Lung microvascular endothelial cell (primary cell): ENCODE measurements around the gene TBC1D7. TPM values are rescaled to one million over a fixed set of nuclear protein-coding genes. Genes with fewer than 3 reads are reported as not detected.

ENCODE experiments used
- DNase-seq, 2 donors: peaks; one replicate each; pipeline versions ENCODE4 v3.0.0 to v3.0.0-alpha.2; 2010; ENCODE audit warnings: low read depth in 2 of 2
- total RNA-seq: library from RNA; depleted of rRNA; stranded (reverse); fragments of >200 nt; gene quantifications from 2 replicates; pipeline ENCODE4 v1.2.1, GENCODE V29; 2014

The TBC1D7 gene
- total RNA-seq, 1 donor from 2014 or later: 12.5 TPM

DNA sequence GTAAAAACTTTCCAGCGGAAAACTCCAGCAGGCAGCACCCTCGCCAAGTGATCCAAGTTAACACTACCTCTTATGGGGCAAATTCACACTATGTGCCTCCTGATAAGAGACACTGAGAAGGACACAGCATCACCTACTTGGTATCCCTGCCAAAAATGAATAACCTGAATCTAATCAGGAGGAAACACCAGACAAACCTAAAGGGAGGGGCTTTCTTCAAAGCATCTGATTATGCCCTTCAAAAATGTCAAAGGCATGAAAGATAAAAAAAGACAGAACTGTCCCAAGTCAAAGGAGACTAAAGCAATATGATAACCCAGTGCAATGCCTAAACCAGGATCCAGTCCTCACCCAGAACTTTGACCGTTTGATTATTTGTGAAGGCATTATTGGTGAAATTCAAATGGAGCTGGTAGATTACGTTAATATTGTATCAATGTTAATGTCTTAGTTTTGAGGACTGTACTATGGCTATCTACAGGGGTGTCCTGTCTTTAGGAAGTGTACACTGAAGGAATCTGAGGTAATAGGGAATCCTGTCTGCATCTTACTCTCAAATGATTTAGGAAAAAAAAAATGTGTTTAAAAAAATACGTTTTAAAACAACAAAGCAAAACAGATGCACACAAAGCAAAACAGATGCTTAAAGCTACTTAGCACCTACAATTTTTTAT is 8.3 kb downstream of the TBC1D7 start:
- no peak for DNase-seq

DNA sequence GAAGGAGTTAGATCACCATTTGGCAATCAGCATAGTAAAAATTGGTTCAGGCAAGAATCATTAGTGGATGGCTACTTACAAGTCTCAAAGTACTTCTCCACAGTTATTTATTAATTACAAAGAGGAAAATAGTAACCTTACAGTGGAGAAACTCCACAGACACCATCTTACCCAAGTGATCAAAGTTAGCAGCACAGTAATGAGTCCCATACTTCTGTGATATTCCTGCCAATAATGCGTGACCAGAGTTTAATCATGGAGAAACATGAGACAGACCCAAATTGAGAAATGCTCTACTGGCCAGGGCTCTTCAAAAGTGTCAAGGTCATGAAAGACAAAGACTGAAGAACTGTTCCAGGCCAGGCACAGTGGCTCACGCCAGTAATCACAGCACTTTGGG is 9.5 kb downstream of the TBC1D7 start:
- no peak for DNase-seq

DNA sequence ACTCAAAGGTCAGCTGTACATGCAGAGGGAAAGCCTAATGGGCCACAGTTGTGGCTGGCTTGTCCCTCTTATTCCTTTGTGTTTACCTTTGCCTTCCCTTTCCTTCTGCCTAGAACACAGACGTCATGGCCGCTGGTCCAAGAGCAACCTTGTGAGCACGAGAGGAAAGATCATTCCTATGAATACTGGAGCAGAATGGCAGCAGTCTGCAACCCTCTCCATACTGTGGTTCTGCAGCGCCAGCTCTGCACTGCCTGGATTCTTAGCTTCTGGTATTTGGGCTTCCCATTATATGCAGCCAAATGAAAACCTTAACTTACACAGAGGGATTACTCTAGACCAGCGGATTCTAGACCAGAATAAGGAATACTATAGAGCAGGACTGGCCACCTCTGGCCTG is 12.4 kb downstream of the TBC1D7 start:
- no peak for DNase-seq

DNA sequence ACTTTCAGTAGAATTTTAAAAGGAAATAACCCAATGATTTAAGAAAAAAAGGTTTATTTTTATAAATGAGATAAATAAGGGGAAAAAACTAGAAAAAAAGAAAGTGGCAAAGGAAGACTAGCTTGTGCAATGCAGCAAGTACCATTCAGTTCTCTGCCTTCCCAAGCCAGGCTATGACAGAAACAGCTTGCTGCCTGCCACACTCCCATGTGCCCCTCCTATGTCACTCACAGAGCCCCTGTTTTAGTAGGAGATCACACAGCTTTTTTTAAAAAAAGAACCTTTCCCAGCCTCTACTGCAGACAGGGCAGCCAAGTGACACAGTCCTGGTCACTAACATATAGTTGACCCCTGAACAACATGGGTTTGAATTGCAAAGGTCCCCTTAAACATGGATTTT is 13.5 kb downstream of the TBC1D7 start:
- DNase-seq: no peak

DNA sequence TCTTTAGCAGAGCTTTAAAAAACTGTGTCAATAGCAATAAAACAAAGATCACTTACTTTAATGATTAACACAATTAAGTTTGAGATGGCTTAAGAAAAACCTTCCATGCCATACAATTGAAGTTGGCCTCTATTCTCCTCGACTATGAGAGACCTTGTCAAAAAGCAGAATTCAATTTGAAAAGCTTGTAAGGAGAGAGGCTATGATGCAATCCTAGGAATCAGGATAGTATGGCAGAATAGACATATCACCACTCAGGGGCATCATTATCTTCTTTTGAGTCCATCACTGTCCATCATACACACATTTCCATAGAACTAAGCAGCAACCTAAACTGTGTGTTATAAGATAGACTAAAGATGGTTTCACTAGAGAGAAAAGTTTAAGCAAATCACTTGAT is 17.2 kb downstream of the TBC1D7 start:
- DNase-seq: no peak

DNA sequence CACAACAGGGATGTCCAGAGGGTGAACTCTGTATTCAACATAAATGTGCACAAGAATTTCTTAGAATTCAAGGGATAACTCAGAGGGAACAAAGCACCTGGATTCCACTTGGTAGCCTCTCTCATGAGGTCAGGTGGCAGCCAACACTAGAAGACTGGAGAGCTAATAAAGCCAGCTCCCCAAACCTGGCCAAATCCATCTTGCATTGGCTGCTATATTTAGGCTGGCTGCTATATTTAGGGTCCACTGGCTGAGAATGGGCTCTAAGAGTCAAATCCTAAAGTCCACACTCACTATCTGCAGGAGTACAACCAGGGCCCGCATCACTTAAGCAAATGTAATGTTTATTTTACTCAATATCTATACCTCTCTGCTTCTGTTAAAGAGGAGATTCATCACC is 20.0 kb downstream of the TBC1D7 start:
- no peak for DNase-seq

DNA sequence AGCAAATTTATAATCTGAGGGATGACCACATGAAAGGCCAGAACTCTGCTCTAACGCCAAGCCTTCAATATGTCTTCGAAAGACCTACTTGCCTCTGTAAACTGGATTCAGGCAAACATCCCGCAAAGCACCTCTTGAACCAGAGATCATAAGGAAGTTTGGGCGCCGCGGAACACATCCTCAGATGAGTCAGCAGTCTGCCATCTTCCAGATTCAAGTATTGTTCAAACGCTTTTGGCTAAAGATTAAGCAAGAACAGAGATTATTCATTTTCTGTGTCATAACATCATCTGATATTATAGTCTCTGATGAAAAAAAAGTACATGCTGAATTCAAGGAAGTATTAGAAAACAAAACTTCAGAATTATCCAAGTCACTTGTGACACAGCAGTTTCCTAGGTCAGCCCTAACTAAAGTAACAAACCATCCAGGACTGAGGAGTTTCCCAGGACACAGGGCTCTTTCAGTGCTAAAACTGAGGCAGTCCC is 20.8 kb downstream of the TBC1D7 start:
- DNase-seq: peak in 1 of 2 donors; percentile 94

DNA sequence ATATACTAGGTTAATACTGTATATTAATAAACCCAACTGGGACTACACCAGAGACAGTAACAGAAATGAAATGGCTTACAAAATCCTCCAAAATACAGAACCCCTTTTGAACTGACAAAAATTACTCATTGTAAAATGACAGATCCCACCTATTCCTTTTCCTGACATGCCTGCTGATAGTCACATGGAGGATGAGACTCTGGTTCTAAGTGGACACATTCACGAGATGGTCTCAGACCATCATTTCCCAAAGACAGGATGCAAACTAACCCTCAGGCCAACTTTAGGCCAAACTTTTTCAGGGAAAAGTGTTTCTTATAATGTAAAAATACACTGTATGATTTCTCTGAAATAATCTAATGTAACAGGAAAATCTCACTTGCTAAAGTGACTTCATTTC is 22.5 kb downstream of the TBC1D7 start:
- no peak for DNase-seq

DNA sequence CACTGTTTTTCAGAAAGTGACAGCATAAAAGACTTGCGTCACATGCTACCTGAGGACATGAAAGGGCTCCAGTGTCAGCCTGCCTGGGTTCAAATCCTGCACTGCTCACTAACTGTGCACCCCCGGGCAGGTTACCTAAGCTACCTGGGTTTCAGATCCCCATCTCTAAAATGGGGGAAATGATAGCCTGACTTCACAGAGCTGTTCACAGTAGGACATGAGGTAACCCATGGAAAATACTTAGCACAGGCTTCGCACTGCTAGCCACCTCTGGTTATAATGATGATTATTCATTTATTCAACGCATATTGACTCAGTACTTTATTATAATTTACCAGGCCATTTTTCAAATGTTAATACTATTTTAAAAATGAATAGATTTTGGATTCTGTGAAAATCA is 23.0 kb downstream of the TBC1D7 start:
- DNase-seq: no peak

DNA sequence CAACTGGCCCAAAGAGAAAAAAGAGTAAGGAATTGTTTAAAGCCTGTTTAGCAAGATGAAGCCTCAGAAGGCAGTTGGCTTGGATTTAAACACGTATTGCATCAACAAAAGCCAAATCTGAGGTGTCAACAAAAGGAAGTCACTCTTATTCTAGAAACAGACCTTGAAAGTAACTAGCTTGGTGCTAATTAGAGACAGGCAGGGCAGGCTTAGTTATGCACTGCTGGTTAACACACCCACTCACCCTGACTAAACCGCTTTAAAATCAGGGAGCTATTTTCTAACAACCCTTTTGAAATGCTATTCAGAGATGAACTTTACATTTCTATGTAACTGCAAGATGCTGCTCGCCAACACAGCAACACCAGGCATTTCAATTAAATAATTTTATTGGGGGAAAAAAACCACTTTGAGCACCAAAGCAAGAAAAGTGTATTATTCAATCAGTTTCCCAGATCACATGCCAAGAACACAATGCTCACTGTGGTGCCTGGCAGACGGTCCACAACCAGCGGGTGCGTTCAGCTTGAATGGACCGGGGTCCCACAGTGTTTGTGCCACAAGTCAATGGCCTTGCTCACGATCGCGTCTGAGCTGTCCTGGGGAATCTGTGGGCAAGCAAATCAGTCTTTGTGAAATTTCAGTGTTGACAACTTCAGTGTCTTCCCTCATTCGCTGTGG is 23.6 kb downstream of the TBC1D7 start:
- no peak for DNase-seq

DNA sequence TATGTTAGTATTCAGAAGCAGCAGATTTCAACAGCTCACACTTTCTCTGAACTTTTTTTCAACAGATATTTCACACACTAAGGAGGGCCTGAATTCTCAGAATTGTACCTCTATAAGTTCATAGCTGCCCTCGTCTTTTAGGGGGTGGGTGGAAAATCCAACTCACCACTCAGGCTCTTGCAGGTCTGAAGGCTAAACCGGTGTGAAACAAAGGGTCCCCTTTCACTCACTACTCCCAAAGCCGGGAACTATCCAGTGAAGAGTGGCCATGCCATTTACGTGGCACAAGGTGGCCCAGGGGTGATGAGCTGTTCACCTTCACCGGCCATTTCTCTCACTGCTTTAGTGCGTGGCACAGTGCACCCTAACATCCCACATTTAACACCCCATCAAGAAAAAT is 24.2 kb downstream of the TBC1D7 start:
- no peak for DNase-seq

DNA sequence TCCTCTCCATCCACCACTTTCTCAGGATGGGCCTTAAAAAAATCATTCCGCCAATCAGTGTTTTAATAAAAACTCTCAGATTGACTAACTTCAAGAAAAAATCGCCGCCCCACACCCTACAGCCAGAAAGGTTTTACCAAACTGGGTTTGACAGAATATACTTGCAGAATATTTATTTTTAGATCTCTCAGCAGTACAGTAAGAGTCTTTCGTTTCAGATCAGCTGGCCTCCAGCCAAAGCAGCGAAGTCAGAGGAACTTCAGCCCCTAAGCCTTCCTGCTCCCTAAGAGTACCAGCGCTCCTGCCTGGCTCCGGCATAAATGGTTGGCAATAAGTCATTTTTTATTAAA is 24.7 kb downstream of the TBC1D7 start:
- peak in 1 of 2 donors; percentile 86 for DNase-seq

DNA sequence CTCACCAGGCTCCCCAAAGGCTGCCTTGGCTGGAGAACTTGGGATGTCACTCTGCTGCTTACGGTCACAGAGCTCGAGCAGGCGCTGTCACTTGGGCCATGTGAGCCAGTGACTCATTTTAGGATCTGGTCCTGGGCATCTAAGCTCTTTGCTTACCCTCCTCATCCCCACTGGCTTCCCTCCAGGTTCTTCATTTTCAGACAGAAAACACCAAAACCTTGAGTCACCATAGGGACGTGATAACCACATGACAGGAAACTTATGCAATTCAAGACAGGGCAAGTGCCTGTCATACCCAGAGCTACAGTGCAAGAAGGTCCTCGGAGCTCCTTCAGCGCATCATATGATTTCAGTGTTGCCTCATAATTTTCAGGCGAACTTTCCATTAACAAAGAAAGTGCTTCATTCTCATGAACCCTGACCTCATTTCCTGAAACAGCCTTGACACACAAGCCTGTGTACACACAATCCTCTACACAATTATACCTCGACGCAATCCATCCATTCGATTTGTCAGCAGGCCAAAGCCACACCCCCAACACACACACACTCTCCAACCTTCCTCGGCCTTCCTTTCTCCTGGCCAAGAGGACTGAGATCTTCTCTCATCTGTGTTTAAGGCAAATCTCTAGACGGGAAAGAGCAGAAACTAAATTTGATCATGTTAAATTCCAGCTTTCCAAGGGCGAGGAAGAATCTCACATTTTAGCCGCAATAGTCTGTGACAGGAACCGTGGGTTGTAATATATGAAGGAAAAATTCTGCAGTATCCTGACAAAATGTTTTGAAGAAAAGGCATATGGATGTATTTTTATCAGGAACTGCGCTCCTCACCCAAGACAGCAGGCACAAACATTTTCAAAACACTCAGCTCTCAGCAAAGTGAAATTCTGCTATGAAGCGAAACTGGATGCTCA is 25.3 kb downstream of the TBC1D7 start:
- DNase-seq: peak; percentile 57 to 99

DNA sequence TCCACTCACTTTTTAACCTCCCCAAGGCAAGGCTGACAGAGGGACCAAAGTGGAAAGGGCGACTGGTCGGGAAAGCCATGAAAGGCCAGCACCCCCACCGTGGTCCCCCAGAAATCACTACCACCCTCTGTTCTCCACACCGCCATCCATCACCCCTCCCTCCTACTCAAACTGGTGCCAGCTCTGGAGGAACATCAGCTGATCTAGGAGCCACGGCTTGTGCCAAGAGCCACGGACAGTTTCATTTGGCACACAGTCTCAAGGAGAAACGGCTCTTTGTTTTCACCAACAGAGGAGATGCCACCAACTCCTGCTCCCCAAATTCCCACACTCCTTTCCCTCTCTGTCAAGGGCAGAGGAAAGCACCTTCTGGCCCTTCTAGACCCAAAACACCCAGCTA is 26.0 kb downstream of the TBC1D7 start:
- DNase-seq: peak in 1 of 2 donors; percentile 31

DNA sequence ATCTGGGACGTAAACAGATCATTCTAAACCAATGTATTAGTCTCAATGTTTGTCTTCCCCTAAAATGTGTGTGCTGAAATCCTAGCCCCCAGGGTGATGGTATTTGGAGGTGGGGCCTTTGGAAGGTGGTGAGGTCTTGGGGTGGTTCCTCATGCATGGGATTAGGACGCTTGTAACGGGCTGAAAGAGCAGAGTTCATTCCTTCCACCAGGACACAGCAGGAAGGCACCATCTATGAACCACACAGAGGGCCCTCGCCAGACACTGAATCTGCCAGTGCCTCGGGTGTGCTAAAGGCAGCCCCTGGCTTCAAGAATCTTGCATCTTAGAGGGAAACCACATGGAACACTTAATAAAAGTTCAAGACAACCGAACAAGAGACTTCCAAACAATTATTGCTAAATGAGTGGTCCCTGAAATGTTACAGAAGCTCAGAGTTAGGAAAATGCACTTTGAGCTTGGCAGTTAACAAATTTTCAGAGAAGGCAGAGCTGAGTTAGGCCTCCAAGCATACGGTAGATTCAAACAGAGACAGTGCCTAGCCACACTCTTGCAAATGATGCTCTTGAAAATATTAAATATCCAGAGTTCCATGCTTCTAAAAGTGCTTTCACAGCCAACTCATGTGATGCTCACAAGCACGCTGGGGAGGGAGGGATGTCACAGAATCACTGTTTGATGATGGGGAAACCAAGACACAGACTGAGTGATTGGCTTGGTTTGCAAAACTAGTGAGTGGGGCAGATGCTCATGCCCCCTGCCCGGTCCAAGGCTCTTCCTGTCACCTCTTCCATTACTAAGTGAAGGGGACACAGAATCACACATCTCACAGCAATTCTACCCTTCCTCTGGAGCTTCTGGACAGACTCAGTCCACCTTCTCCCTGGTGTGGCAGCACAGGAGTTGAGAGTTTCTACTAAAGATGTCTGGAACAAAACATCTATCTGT is 27.4 kb downstream of the TBC1D7 start:
- DNase-seq: no peak

DNA sequence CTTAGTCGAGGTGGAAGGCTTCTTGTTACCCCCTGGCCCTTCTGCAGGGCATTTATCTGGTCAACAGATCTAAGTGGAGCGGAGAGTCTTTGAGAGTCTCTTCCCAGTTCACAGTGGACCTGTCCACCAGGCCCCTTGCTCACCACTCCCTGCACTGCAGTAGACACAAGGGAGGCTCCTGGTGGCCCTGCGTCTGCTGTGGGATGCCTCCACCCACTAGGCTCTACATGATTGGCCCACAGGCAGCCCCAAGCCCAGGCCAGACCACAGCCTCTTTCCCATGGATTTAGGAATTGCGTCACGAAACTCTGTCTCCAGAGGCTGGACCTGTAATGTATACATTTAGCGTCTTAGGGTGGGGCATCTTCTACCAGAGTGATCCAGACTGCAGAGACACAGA is 28.4 kb downstream of the TBC1D7 start:
- no peak for DNase-seq

DNA sequence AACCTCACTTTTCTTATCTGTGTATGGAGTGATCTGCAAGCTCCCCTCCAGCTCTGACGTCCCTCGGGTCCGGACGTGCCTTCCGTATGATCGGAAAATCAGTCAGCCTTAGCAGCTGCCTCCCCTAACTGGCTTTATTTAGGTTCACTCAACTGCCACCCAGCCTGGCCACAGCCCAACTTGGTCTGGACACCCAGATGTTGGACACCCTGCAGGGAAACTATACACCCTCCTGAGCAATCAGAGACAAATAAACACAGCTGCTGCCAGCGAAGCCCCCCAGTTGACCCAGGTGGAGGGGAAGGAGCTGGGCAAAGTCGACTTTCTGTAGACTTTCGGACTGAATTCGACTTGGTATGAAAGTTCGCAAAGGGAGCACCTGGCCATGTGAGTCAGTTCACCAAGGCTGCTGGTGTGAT is 28.9 kb downstream of the TBC1D7 start:
- DNase-seq: no peak

DNA sequence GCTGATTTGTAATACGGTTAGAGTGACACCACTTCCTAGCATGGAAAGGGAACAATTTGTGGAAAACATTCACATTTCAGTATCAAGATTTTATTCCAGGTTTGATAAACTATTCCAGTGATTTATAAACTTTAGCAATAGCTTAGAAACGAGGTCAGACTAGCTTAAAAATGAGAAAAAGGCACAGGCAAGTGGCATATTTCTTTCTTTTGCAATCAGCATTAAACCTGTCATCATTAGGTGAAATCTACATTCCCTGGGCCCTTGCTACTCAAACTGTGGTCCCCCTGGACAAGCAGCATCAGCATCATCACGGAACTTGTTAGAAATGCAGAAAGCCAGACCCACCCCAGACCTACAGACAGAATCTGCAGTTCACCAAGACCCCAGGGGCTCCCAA is 29.9 kb downstream of the TBC1D7 start:
- no peak for DNase-seq

DNA sequence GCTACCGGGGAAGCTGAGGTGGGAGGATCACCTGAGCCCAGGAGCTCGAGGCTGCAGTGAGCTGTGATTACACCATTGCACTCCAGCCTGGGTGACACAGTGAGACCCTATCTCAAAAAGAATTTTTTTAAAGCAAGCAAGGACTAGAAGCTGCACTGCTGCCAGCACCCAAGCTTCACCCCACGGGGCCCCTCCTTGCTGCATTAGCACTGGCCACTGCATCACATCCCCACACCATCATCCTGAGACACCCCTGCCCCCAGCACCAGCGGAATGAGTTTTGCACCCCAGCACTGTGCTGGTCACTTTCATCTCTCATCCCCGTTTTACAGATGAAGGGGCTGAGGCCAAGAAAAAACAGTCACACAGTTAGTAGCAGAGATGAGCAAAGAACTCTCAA is 30.9 kb downstream of the TBC1D7 start:
- DNase-seq: no peak

DNA sequence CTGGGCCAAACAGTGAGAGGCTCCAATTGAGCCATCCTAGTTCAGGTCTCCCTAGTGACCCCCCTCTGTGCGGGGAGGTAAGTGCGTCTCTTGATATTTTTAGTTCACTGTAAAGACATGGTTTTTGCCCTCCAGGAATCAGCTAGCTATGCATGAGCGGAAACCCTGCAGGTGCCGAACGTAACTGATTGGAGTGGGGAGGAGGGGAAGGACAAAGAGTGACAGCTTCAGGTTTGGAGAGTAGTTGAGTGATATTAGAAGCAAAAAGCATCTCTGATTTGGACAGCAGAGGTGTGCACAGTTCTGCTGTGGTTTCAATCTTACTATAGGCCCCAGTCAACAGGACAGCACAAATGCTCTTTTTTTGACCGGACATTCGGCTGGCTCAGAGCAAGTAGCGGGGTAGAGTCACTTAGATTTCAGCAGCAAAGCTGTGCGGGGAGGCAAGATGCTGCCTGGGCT is 31.8 kb downstream of the TBC1D7 start:
- DNase-seq: no peak

DNA sequence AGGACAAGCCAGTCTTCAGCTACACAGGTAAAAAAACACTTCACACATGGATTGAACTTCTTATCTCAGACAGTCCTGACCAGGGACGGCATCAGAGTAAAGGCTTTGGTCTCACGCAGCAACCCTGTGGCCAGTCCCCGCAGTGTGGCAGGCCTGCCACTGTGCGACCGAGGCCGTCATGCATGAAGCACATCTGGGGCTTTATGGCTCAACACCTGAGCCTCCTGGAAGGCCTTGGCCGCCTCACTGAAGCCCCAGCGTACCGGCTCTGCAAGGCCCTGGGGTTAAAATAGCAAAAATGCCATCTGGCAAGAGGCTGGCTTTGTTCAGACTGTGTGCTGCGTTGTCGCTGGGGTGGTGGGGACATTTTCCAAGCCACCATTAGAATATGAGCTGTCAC is 32.8 kb downstream of the TBC1D7 start:
- no peak for DNase-seq
